HepG2 (cell line): ENCODE results near the gene SEC61A2. TPM values are rescaled to one million over a fixed set of nuclear protein-coding genes. Genes with fewer than 3 reads are reported as not detected.

Experiments used
- ASH2L ChIP-seq: fragments of 300-600, 200-600 bp; sonication (generic); IDR thresholded peaks from 2 replicates; pipeline ENCODE4 v1.7.0; 2017; ENCODE audit warnings: low read depth, mild to moderate bottlenecking, moderate library complexity, mixed read lengths, low read length; ENCODE audit not compliant: insufficient read length
- BRD4 ChIP-seq: sonication (generic); formaldehyde crosslinking; IDR thresholded peaks from 2 replicates; pipeline ENCODE4 v1.4.0; 2020; ENCODE audit warnings: missing genetic modification reagents
- GABPB1 ChIP-seq: IDR thresholded peaks from 2 replicates; pipeline ENCODE4 v1.6.1; 2016; ENCODE audit warnings: mild to moderate bottlenecking, missing genetic modification reagents, moderate library complexity, missing compliant biosample characterization
- MED13 ChIP-seq: sonication (generic); formaldehyde crosslinking; IDR thresholded peaks from 2 replicates; pipeline ENCODE4 v1.5.0; 2020; ENCODE audit warnings: missing genetic modification reagents
- NFKBIZ ChIP-seq: IDR thresholded peaks from 2 replicates; pipeline ENCODE4 v1.6.1; 2018; ENCODE audit warnings: missing genetic modification reagents, missing compliant biosample characterization
- NR2F1 ChIP-seq, 2 experiments: fragments of 450-650 bp in 1 of 2; formaldehyde crosslinking in 1 of 2; IDR thresholded peaks; 2 replicates each; pipeline versions ENCODE4 v1.5.0 to v1.6.1; 2016 to 2020; ENCODE audit warnings: mild to moderate bottlenecking in 1 of 2, missing compliant biosample characterization in 1 of 2, missing genetic modification reagents in 1 of 2, moderate library complexity in 1 of 2
- PHF20 ChIP-seq: sonication (generic); formaldehyde crosslinking; IDR thresholded peaks from 2 replicates; pipeline ENCODE4 v1.5.0; 2020; ENCODE audit warnings: mild to moderate bottlenecking, missing genetic modification reagents
- RAD21 ChIP-seq: fragments of 450-650 bp; formaldehyde crosslinking; IDR thresholded peaks from 2 replicates; pipeline ENCODE4 v1.5.0; 2020; ENCODE audit warnings: mild to moderate bottlenecking
- REPIN1 ChIP-seq: sonication (generic); formaldehyde crosslinking; IDR thresholded peaks from 2 replicates; pipeline ENCODE4 v1.8.0; 2022; ENCODE audit warnings: missing genetic modification reagents, low read depth, mild to moderate bottlenecking, borderline replicate concordance
- SIN3A ChIP-seq: IDR thresholded peaks from 2 replicates; pipeline ENCODE4 v1.6.1; 2011; ENCODE audit warnings: low read depth, mild to moderate bottlenecking, control low read depth, low read length, borderline replicate concordance
- SP1 ChIP-seq, 2 experiments: fragments of 450-650 bp in 1 of 2; sonication (generic) in 1 of 2; formaldehyde crosslinking in 1 of 2; IDR thresholded peaks; 2 replicates each; pipeline versions ENCODE4 v1.4.0 to v1.6.1; 2016 to 2020; ENCODE audit warnings: missing genetic modification reagents in 1 of 2
- TBX2 ChIP-seq: sonication (generic); formaldehyde crosslinking; IDR thresholded peaks from 2 replicates; pipeline ENCODE4 v1.5.0; 2020; ENCODE audit warnings: missing genetic modification reagents, mild to moderate bottlenecking, borderline replicate concordance
- YEATS4 ChIP-seq: sonication (generic); formaldehyde crosslinking; IDR thresholded peaks from 2 replicates; pipeline ENCODE4 v1.4.0; 2020; ENCODE audit warnings: missing genetic modification reagents, borderline replicate concordance
- ZBTB20 ChIP-seq: sonication (generic); formaldehyde crosslinking; IDR thresholded peaks from 2 replicates; pipeline ENCODE4 v1.8.1; 2023; ENCODE audit warnings: missing genetic modification reagents, low read depth, mild to moderate bottlenecking, borderline replicate concordance
- ZNF329 ChIP-seq: sonication (generic); formaldehyde crosslinking; IDR thresholded peaks from 2 replicates; pipeline ENCODE4 v1.9.0; 2021; ENCODE audit warnings: low read depth, mild to moderate bottlenecking, missing genetic modification reagents
- ZNF335 ChIP-seq: sonication (generic); formaldehyde crosslinking; IDR thresholded peaks from 2 replicates; pipeline ENCODE4 v1.4.0; 2020; ENCODE audit warnings: missing genetic modification reagents
- ZNF34 ChIP-seq: sonication (generic); formaldehyde crosslinking; IDR thresholded peaks from 2 replicates; pipeline ENCODE4 v1.4.0; 2020; ENCODE audit warnings: mild to moderate bottlenecking, missing genetic modification reagents, borderline replicate concordance
- ZNF770 ChIP-seq: sonication (generic); formaldehyde crosslinking; IDR thresholded peaks from 2 replicates; pipeline ENCODE4 v1.5.0; 2020; ENCODE audit warnings: mild to moderate bottlenecking, missing genetic modification reagents
- ZSCAN20 ChIP-seq: sonication (generic); formaldehyde crosslinking; IDR thresholded peaks from 2 replicates; pipeline ENCODE4 v1.4.0; 2020; ENCODE audit warnings: missing genetic modification reagents, mild to moderate bottlenecking, borderline replicate concordance
- polyA plus RNA-seq, 8 experiments: library from polyadenylated mRNA; depleted of rRNA in 3 of 8; stranded (reverse) in 7 of 8; unstranded in 1 of 8; fragments of >200 nt; fragmentation: Illumina TruSeq in 4 of 8; extraction: Trizol in 4 of 8; gene quantifications; 2 replicates each; pipeline versions ENCODE4 v1.2.1 to v1.2.3, GENCODE V29; 2011 to 2016; ENCODE audit warnings: low read depth in 4 of 8, missing spikeins in 1 of 8, mixed read lengths in 1 of 8; ENCODE audit not compliant: insufficient read depth in 1 of 8
- total RNA-seq, 5 experiments: library from RNA; depleted of rRNA; stranded (reverse); fragments of >200 nt; fragmentation: Illumina TruSeq; extraction: Trizol; gene quantifications; 2 replicates each; pipeline ENCODE4 v1.2.3, GENCODE V29; 2016; ENCODE audit warnings: low read depth in 1 of 5
- TF ChIP-seq, protein P1 (sequence below): sonication (generic); formaldehyde crosslinking; IDR thresholded peaks from 2 replicates; pipeline ENCODE4 v1.4.0; 2020; ENCODE audit warnings: missing genetic modification reagents
- TF ChIP-seq, protein P2 (sequence below): sonication (generic); formaldehyde crosslinking; IDR thresholded peaks from 2 replicates; pipeline ENCODE4 v1.4.0; 2020; ENCODE audit warnings: low read depth, missing genetic modification reagents

The SEC61A2 gene
- total and polyA plus RNA-seq, 2 of the 13 experiments (the other 11 are each of a cell fraction or from before 2014, with no cell fraction given) = 5.5 to 7.4 TPM

- TF ChIP-seq ZBTB20 (CRISPR knock-in tag) (0 out of 2 replicates have a peak, but pooled peaks have one; percentile 24), BRD4 (CRISPR knock-in tag) (peak; percentile 61; the same call in 1 of the 2 replicates), SP1 (IDR thresholded peaks at IDR 0.05) (no peak), SP1 (CRISPR knock-in tag; IDR thresholded peaks at IDR 0.05) (peak; percentile 65), YEATS4 (CRISPR knock-in tag) (peak; percentile 89), REPIN1 (peak; percentile 63; the same call in 1 of the 2 replicates), NR2F1 (CRISPR knock-in tag; IDR thresholded peaks at IDR 0.05) (no peak), TBX2 (CRISPR knock-in tag) (peak; percentile 50; the same call in 1 of the 2 replicates), ZNF34 (CRISPR knock-in tag) (peak; percentile 38; the same call in 1 of the 2 replicates), ZNF335 (CRISPR knock-in tag) (no peak), PHF20 (CRISPR knock-in tag) (peak; percentile 43), SIN3A (peak; percentile 42; the same call in 1 of the 2 replicates), ZSCAN20 (CRISPR knock-in tag) (0 out of 2 replicates have a peak, but pooled peaks have one; percentile 34), ZNF329 (CRISPR knock-in tag) (0 out of 2 replicates have a peak, but pooled peaks have one; percentile 22), GABPB1 (CRISPR knock-in tag) (peak; percentile 52), NFKBIZ (0 out of 2 replicates have a peak, but pooled peaks have one; percentile 26), ASH2L (peak; percentile 66), MED13 (0 out of 2 replicates have a peak, but pooled peaks have one; percentile 44), RAD21 (peak; percentile 30; the same call in 1 of the 2 replicates), ZNF770 (CRISPR knock-in tag) (peak; percentile 35)
- TF ChIP-seq, protein P1, sequence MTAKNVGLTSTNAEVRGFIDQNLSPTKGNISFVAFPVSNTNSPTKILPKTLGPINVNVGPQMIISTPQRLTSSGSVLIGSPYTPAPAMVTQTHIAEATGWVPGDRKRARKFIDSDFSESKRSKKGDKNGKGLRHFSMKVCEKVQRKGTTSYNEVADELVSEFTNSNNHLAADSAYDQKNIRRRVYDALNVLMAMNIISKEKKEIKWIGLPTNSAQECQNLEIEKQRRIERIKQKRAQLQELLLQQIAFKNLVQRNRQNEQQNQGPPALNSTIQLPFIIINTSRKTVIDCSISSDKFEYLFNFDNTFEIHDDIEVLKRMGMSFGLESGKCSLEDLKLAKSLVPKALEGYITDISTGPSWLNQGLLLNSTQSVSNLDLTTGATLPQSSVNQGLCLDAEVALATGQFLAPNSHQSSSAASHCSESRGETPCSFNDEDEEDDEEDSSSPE (CRISPR knock-in tag) = peak; percentile 58
- TF ChIP-seq, protein P2, sequence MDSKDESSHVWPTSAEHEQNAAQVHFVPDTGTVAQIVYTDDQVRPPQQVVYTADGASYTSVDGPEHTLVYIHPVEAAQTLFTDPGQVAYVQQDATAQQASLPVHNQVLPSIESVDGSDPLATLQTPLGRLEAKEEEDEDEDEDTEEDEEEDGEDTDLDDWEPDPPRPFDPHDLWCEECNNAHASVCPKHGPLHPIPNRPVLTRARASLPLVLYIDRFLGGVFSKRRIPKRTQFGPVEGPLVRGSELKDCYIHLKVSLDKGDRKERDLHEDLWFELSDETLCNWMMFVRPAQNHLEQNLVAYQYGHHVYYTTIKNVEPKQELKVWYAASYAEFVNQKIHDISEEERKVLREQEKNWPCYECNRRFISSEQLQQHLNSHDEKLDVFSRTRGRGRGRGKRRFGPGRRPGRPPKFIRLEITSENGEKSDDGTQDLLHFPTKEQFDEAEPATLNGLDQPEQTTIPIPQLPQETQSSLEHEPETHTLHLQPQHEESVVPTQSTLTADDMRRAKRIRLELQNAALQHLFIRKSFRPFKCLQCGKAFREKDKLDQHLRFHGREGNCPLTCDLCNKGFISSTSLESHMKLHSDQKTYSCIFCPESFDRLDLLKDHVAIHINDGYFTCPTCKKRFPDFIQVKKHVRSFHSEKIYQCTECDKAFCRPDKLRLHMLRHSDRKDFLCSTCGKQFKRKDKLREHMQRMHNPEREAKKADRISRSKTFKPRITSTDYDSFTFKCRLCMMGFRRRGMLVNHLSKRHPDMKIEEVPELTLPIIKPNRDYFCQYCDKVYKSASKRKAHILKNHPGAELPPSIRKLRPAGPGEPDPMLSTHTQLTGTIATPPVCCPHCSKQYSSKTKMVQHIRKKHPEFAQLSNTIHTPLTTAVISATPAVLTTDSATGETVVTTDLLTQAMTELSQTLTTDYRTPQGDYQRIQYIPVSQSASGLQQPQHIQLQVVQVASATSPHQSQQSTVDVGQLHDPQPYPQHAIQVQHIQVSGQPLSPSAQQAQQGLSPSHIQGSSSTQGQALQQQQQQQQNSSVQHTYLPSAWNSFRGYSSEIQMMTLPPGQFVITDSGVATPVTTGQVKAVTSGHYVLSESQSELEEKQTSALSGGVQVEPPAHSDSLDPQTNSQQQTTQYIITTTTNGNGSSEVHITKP (CRISPR knock-in tag) = 0 out of 2 replicates have a peak, but pooled peaks have one; percentile 21
Observed at GRCh38 chr10:12129222-12130111, at the start of gene SEC61A2 (continued).
